HuH-7.5 (cell line): ENCODE data around the gene CHST11.
A peak's percentile ranks its signal among the peaks of the same experiment; 100 is the strongest.

ENCODE experiments used
- DNase-seq: peaks from one replicate; pipeline ENCODE4 v3.0.0; 2011; ENCODE audit warnings: low spot score

Gene CHST11

GRCh38 chr12:104456417-104456949 is at the start of gene CHST11:
Gene CHST11, plus strand, starts transcription at chr12:104456948.
- peak; percentile 89 for DNase-seq

- DNase-seq: no peak
These were observed 49.3 kb upstream of the CHST11 start for GRCh38 chr12:104407438-104407837.

GRCh38 chr12:104407922-104408321 is 48.8 kb upstream of the CHST11 start:
- no peak for DNase-seq

GRCh38 chr12:104410326-104410725 is 46.4 kb upstream of the CHST11 start:
- no peak for DNase-seq

- DNase-seq: no peak
These were observed 46.0 kb upstream of the CHST11 start for GRCh38 chr12:104410786-104411185.

- DNase-seq: no peak
These were observed 44.7 kb upstream of the CHST11 start for GRCh38 chr12:104411826-104412641.

GRCh38 chr12:104412681-104413080 is 44.1 kb upstream of the CHST11 start:
- DNase-seq: no peak

GRCh38 chr12:104413330-104413729 is 43.4 kb upstream of the CHST11 start:
- no peak for DNase-seq

GRCh38 chr12:104414581-104415341 is 42.0 kb upstream of the CHST11 start:
- no peak for DNase-seq

- DNase-seq: no peak
These were observed 41.3 kb upstream of the CHST11 start for GRCh38 chr12:104415342-104415980.

- no peak for DNase-seq
These were observed 40.6 kb upstream of the CHST11 start for GRCh38 chr12:104416136-104416535.

GRCh38 chr12:104416585-104416984 is 40.2 kb upstream of the CHST11 start:
- DNase-seq: no peak

GRCh38 chr12:104419717-104420116 is 37.0 kb upstream of the CHST11 start:
- DNase-seq: no peak

- DNase-seq: no peak
These were observed 35.9 kb upstream of the CHST11 start for GRCh38 chr12:104420868-104421267.

- DNase-seq: no peak
These were observed 35.4 kb upstream of the CHST11 start for GRCh38 chr12:104421343-104421742.

- no peak for DNase-seq
These were observed 34.3 kb upstream of the CHST11 start for GRCh38 chr12:104422441-104422840.

- no peak for DNase-seq
These were observed 33.5 kb upstream of the CHST11 start for GRCh38 chr12:104423273-104423672.

- DNase-seq: no peak
These were observed 32.9 kb upstream of the CHST11 start for GRCh38 chr12:104423809-104424208.

- DNase-seq: no peak
These were observed 31.8 kb upstream of the CHST11 start for GRCh38 chr12:104424955-104425354.

- DNase-seq: no peak
These were observed 31.1 kb upstream of the CHST11 start for GRCh38 chr12:104425614-104426013.

- DNase-seq: no peak
These were observed 29.7 kb upstream of the CHST11 start for GRCh38 chr12:104426926-104427546.

GRCh38 chr12:104427547-104427938 is 29.2 kb upstream of the CHST11 start:
- no peak for DNase-seq
